ENCODE data around the gene MRPS31. TPM values are rescaled to one million over a fixed set of nuclear protein-coding genes. Genes with fewer than 3 reads are reported as not detected.
A peak's percentile ranks its signal among the peaks of the same experiment; 100 is the strongest.
"Not testable (repeated sequence)": the region's sequence is repeated elsewhere in the genome, so short reads cannot be mapped to it uniquely, and the experiment has no call there.

Gene MRPS31
- polyA plus RNA-seq, 1 experiment = 22.8 TPM

DNA sequence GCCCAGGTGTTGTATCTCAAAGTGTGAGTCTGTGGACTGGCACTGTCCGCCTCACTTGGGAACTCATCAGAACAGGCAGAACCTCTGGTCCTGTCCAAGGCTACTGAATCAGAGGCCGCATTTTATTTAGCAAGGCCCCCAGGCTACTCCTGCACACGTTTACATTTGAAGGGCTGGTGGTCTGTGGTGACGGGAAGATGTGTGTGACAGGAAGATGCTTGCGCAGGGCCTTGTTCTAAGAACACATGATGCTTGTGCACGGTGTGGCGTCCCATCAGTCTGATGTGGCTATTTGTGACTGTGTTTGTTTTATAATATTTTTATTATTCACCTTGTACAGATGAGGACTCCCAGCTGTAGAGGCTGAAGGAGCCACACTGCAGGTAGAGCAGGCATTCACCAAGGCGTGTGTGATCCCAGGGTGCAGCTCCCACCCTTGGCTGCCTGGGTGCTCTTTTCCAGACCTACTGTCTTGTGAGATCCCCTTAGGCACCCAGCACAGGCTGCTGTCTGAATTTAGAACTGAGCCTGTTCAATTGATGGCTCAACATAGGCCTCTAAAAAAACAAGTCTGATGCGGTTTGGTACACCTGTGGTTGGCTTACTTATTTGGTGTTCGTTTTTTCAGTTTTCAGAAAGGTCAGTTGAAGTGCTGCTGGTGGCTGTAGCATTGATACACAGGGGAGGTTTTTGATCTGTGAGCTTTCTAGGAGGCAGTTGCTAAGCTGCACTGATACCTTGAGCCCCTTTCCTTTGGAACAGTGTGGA lies 21.5 kb upstream of the MRPS31 start:
- CTCF ChIA-PET = no interaction called here
- Histone ChIP-seq H3K9me3 (ENCODE audit: control insufficient read depth, insufficient read depth, low read length) (no peaks in the 10 kb centered on the region), H3K27me3 (ENCODE audit: control insufficient read depth, insufficient read depth, low read length) (no peaks in the 10 kb centered on the region), H3K4me3 (ENCODE audit: low read depth, low read length) (no peak overlapping the region), H3K27ac (ENCODE audit: low read depth, low read length) (no peak overlapping the region)
- TF ChIP-seq, protein P1, sequence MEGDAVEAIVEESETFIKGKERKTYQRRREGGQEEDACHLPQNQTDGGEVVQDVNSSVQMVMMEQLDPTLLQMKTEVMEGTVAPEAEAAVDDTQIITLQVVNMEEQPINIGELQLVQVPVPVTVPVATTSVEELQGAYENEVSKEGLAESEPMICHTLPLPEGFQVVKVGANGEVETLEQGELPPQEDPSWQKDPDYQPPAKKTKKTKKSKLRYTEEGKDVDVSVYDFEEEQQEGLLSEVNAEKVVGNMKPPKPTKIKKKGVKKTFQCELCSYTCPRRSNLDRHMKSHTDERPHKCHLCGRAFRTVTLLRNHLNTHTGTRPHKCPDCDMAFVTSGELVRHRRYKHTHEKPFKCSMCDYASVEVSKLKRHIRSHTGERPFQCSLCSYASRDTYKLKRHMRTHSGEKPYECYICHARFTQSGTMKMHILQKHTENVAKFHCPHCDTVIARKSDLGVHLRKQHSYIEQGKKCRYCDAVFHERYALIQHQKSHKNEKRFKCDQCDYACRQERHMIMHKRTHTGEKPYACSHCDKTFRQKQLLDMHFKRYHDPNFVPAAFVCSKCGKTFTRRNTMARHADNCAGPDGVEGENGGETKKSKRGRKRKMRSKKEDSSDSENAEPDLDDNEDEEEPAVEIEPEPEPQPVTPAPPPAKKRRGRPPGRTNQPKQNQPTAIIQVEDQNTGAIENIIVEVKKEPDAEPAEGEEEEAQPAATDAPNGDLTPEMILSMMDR (IDR thresholded peaks at IDR 0.05; ENCODE audit: low read depth, low read length) = no peak
- no peak for DNase-seq (ENCODE audit: low read depth, low spot score)
- POLR2A ChIA-PET = no interaction called here

GRCh38 chr13:40790154-40790616 lies 19.2 kb upstream of the MRPS31 start:
- Histone ChIP-seq H3K9me3 (ENCODE audit: control insufficient read depth, insufficient read depth, low read length) (no peaks in the 10 kb centered on the region), H3K27me3 (ENCODE audit: control insufficient read depth, insufficient read depth, low read length) (no peaks in the 10 kb centered on the region), H3K27ac (ENCODE audit: low read depth, low read length) (peak overlapping the region; percentile 65), H3K4me3 (ENCODE audit: low read depth, low read length) (peak overlapping the region; percentile 74)
- TF ChIP-seq, protein P1 (IDR thresholded peaks at IDR 0.05; ENCODE audit: low read depth, low read length) = no peak
- DNase-seq (ENCODE audit: low read depth, low spot score) = no peak
- POLR2A ChIA-PET = interaction anchor here (1.5 kb wide), 1 partner anchor 131 kb away, joined by 6 read pairs; no protein-coding TSS in a partner anchor
- CTCF ChIA-PET = interaction anchor here (1.6 to 2.0 kb wide), 2 partner anchors 13 to 131 kb away, joined by 4 to 7 read pairs; no protein-coding TSS in a partner anchor

DNA sequence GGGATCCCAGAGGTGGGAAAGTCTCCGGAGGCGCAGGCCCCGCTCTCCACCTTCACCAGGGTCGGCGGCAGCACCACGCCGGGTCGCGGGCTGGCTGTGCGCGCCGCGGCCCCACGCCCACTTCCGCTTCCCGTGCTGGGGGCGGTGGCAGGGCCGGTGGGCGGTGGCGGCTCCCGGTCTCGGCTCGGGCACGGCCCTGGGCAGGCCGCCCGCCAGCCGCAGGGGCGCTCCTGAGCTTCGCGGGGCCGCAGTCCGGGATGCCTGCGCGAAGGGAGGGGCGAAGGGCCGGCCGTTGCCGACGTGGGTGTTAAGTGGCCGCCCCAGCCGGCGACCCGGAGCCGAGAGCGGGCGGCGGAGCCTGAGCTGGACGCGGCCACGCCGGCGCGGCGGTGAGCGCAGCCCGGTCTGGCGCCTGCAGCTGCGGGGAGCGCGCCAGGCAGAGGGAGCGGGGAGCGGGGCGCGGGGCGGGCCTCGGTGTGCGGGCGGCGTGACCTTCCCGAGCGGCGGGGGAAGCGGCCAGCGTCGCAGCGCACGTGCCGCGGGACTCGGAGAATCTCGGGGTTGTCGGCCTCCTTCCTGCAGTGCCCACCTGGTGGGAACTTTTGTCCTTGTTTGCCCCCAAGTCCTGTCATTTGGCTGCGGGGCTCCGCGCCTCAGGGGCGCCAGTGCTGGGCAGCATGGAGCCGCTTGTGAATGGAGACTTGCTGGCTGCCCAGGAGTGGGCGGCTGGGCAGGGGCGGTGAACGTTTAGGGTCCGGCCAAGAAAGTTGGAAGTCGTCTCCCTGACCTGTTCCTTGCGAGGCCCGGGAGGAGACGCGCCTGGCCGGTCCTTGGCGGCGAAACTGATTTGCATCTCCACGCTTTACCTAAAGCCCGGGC lies 18.5 kb upstream of the MRPS31 start, which contains the start of gene SLC25A15:
TSS of gene SLC25A15 (plus strand) at position 337 of the 879 bp plus-strand sequence. CDS start 3,616 bp downstream, outside the sequence.
- peak; percentile 46 for DNase-seq (ENCODE audit: low read depth, low spot score)
- H3K27me3 ChIP-seq (ENCODE audit: control insufficient read depth, insufficient read depth, low read length) = no peaks in the 10 kb centered on the region
- H3K9me3 ChIP-seq (ENCODE audit: control insufficient read depth, insufficient read depth, low read length) = no peaks in the 10 kb centered on the region
- H3K4me3 ChIP-seq (ENCODE audit: low read depth, low read length) = peak within 1 kb of the TSS; percentile 74
- POLR2A ChIA-PET = interaction anchor here (0.6 to 1.5 kb wide), 2 partner anchors 56 to 132 kb away, joined by 6 to 7 read pairs; no protein-coding TSS in a partner anchor
- H3K27ac ChIP-seq (ENCODE audit: low read depth, low read length) = peak within 1 kb of the TSS; percentile 65
- CTCF ChIA-PET = interaction anchor here (0.7 to 2.0 kb wide), 5 partner anchors 13 to 265 kb away, joined by 3 to 7 read pairs (median 4); no protein-coding TSS in a partner anchor
- TF ChIP-seq, protein P1 (IDR thresholded peaks at IDR 0.05; ENCODE audit: low read depth, low read length) = 0 out of 2 replicates have a peak, but pooled peaks have one; percentile 5

GRCh38 chr13:40788540-40789274 lies 17.7 kb upstream of the MRPS31 start:
- not testable (repeated sequence) for DNase-seq (ENCODE audit: low read depth, low spot score); H3K9me3 ChIP-seq (ENCODE audit: control insufficient read depth, insufficient read depth, low read length); H3K27me3 ChIP-seq (ENCODE audit: control insufficient read depth, insufficient read depth, low read length)
- peak overlapping the region; percentile 61 for H3K27ac ChIP-seq (ENCODE audit: low read depth, low read length)
- H3K4me3 ChIP-seq (ENCODE audit: low read depth, low read length) = peak overlapping the region; percentile 74
- POLR2A ChIA-PET = interaction anchor here (1.5 kb wide), 1 partner anchor 133 kb away, joined by 6 read pairs; no protein-coding TSS in a partner anchor
- CTCF ChIA-PET = interaction anchor here (0.7 to 2.0 kb wide), 5 partner anchors 11 to 266 kb away, joined by 3 to 7 read pairs (median 4); no protein-coding TSS in a partner anchor

All from AG04450 (cell line).